ENCODE measurements around the gene GLO1.

The GLO1 gene

DNA sequence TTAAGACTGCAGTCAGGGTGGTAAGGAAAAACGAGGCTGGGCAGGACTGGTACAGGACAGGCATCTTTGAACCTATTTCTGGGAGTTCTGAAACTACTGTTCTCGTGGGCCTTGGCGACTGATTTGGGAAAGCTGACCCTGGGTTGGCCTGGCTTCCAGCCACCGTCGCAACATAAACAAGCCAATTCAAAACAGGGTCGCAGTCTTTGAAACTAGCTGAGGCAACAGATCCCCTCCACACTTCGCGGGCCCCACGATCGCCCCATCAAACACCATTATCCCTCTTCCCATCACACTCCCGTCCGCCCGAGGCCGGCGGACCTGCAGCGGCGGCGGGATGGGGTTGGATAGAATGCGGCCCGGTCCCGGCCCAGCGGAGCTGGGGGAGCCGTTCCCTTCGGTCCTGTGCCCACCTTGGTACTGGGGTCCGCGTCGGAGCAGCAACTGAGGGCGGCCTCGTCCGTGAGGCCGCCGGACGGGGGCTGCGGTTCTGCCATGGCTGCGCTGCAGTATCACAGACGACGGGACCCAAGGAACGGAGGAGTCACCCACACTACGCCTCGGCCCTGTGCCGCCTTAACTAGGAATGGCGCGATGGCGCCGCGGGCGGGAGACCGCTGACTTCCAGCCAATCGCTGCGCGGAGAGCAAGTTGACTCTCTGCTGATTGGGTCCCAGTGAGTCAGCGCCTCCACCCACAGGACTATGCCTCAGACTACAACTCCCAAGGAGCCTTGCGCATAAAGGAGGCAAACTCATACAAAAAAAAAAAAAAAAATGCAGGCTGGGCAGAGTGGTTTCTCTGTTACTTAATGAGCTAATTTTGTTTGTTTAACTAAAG lies at the start of gene GLO1:
Gene GLO1, minus strand, starts transcription at position 588 of the 840 bp plus-strand sequence. Its CDS starts 91 bp downstream, at position 497.
- peak; percentile 89 to 95 (median 92) for DNase-seq

DNA sequence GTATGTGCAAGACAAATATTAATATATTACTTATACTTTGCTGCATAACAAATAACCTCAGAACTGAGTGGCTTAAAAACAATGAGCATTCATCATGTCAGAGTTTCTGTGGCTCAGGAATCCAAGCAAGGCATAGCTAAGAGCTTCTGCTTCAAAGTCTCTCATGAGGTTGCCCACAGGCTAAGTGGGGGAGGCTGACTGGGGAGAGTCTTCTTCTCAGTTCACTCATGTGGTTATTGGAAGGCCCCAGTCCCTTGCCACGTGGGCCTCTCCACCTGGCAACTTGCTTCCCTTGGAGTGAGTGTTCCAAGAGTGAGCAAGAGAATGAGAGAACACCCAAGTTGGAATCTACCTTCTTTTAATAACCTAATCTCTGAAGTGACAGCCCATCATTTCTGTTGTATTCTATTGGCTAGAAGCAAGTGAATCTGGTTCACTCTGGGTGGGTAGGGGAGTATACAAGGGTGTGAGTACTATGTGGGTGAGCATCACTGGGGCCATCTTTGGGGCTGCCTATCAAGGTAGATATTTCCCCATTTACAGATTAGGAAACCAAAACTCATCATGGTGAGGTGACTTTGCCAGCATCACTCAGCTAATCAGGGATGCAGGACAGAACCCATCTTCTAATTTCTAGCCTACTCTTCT lies 48.1 kb upstream of the GLO1 start:
- no peak for DNase-seq

DNA sequence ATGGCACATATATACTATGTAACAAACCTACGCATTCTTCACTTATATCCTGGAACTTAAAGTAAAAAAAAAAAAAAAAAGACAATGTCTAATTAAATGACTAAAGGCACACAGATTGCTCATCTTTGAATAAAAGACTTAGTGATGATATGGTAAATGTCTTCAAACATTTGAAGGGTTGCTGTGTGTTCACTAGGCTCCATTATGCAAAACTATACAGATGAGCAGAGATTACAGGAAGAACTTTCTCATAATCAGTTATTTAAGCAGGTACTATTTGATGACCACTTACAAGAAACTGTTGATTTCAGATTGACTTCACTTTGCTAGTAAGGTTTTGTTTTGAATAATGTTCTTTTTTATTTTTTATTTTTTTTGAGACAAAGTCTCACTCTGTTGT lies 46.5 kb upstream of the GLO1 start:
- DNase-seq: no peak

DNA sequence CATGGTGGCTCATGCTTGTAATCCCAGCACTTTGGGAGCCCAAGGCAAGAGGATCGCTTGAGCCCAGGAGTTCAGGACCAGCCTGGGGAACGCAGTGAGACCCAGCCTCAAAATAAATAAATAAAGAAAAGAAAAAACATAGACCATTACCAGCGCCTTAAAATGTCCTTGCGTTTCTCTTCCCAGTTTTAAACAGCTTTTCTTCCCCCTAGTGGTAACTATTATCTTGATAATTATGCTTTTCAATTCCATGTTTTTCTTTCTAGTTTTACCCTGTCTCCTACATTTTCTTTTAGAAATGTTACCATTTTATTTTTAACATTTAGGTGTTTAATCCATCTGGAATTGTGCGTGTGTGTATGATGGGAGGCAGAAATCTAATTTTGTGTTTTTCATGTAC lies 36.6 kb upstream of the GLO1 start:
- DNase-seq: no peak

DNA sequence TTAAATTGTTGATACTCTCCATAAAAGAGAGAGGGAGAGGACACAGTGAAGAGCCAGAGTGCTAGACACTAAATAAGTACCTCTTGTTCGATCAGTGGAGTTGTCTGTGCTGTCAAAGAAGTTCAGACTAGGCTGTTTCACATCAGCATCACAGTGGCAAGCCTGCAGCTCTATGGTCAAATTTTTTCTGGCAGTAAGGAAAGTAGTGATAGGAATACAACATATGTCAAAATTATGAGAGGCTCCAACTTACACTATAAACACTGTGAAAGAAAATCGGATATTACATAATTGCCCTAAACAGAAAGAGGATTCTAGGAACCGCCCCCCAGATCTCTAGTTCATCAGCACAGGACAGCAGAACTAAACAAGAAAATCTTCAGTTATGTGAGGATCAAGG lies 35.3 kb upstream of the GLO1 start:
- DNase-seq: no peak

DNA sequence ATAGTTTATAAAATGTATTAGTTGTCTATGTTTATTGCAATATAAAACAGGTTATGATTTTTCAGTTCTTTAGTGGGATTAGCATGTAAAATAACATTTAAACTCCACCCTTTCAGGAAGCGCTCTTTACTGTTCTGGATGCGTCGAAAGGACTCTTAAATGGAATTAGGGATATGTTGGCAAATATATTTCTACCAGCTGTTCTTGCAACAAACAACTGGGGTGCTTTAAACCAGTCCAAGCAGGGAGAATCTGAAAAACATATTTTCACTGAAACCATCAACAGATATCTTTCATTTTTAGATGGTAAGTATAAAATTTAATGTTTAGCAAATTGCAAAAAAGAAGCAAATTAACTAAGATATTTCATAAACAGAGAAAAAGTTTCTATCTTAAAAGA lies 34.0 kb upstream of the GLO1 start:
- no peak for DNase-seq

DNA sequence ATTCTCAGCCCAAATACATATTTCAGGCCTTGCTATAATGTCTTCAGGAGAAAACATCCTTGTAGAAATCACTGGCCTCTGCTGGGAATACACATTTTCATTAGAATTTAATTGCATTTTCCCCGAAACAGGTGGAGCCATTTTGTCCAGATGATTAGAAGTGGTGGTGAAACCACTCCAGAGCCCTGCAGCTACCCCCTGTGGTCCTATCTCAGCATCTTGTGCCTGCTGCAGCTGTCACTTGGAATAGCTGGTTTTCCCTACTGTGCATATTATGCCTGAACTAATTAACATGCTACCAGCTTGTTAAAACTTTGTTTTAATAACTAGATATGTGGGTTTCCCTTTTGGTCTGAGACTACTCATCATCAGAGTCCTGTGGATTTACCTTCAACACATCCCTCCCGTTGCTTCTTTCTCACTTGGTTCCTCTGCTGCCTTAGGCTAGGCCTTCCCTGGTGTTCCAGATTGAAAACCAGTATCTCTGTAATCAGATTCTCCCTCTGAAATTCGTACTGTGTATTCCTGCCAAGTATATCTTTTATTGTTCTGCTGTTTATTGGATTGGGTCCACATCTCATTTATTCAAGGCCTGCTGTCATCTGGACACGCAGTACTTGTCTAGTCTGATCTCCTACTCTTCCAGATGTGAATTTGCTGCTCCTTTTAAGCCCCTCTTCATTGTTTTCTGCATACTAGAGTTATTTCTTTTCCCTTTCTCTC lies 27.4 kb upstream of the GLO1 start:
- DNase-seq: no peak

DNA sequence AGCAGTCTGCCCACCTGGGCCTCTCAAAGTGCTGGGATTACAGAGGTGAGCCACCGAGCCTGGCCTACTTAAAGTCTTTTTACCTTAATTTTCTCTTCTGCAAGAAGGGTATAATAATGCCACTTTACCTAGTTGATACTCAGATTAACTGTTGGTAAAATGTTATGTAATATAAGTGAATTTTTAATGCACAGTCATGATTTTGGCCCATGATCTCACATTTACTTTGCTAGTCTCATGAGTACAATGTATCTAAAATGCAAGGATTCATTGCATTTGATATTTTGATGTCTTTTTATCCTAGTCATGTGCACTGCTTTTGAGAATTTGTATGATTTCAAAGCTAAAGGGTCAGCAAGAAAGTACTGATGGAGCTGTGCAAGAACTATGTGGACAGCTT lies 25.3 kb upstream of the GLO1 start:
- no peak for DNase-seq

DNA sequence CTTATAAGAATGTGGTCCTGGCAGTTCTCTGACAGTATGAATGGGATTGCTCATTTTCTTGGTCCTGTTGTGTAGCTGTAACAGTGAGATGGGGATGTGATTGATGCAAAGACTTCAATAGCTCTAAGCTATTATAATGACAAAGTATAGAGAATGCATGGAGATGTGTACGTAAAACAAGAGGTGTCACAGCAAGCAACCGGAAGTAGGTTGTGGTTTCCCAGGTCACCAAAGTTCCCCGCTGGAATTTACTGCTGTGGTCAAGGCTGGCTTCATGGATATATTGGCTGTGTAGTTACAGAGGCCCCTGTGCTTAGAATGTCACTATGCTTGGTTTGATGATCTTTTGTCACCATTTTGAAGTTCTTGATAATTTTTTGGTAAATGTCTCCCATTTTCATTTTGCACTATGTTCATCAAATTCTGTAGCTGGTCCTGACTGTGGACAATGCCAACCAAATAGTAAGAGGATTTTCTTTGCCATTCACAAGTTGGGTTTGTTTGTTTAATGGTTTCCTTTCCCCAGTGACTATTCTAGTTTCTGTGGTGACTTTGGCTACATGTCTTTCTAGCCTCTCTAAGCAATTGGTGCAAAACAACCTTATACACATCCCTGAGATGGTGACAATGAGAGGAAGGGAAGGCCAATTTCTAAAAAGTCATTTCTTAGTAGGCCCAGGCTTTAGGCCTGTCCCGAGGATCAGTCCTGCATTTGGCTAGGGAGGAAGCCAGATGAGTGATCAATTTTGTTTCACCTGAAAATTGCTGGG lies 22.7 kb upstream of the GLO1 start:
- no peak for DNase-seq

DNA sequence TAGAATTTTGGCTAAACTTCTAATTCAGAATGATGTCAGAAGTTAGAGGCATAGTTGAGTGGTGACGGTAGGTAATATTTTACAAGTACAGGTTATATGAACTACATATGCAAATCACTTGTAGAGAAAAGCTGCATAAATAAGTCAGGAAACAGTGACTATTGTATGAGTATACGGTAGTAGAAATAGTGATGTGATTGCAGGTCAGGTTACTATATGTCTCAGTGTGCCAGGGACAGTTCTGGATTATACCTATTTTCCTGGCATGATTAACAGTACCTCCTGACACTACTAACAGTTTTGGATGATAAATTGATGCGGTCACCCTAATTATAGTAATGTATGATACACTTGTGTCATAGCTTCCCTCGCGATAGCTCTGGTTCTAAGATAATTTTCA lies 21.4 kb upstream of the GLO1 start:
- DNase-seq: no peak

DNA sequence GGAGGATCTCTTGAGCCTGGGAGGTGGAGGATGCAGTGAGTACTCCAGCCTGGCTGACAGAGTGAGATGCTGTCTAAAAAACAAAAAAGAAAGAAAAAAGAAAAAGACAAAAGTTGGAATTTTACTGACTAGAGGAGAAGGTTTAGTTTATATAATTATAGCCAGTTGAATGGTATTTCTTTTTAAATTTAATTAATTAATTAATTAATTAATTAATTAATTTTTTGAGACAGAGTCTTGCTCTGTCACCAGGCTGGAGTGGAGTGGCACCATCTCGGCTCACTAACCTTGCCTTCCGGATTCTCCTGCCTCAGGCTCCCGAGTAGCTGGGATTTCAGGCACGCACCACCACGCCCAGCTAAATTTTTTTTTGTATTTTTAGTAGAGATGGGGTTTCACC lies 20.8 kb upstream of the GLO1 start:
- DNase-seq: no peak

DNA sequence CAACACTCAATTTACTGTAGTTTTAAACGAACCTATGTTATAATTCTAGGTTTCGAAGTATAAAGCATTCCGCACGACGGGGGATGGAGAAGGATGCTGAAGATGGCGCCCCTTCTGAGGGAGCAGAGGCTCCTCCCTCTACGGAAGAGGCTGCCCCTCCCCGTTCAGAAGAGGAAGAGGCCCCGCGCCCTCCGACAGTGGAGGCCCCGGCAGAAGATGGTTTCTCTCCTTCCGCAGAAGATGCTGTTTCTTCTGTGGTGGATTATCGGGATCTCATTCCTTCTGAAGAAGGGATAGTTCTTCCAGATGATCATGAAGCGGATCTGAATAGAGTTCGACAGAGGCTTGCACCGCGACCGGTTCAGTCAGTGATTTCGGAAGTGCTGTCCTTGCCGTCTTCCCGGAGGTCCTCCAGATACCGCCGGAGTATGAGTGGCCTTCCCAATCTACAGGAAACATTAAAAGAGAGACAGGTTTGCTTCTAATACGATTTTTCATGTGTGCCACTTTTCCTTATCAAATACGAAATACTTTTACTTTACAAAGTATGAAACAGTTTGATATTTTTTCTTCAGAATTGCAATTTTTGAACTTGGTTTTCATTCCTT lies 19.9 kb upstream of the GLO1 start:
- no peak for DNase-seq

DNA sequence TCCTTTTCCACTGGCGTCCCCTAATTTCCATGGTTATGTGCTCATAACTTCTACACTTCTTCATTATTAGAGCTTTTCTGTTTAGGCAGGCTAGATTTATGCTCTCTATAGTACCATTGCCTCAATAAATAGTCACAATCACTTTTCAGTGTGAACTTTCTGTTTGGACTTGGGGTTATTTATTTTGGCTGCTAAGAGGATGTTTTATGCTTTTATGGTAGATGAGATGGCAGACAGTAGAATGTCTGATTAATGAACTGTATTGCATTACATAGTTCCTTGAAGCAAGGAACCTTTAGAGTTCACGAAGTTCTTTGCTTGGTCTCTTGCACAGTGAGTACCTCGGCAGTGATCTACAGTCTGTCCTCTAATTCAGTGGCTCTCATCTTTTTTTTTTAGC lies 19.1 kb upstream of the GLO1 start:
- DNase-seq: no peak

DNA sequence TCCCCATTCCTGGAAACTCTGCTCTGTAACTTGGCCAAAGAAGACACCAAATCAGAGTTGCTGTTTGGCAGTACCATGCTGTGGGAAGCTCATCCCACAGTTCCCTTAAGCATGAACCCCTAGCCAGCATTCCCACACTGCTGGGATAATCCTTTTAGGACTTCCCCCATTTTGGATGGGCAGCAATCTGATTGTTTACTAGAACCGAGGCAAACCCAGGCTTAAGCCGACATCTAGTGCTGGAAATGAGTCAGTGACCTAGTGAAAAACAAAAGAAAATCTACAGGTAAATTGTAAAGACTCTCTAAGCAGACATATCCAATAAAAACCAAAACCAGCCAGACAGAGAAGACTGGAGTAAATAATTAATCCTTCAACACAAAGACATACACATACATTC lies 17.4 kb upstream of the GLO1 start:
- no peak for DNase-seq

DNA sequence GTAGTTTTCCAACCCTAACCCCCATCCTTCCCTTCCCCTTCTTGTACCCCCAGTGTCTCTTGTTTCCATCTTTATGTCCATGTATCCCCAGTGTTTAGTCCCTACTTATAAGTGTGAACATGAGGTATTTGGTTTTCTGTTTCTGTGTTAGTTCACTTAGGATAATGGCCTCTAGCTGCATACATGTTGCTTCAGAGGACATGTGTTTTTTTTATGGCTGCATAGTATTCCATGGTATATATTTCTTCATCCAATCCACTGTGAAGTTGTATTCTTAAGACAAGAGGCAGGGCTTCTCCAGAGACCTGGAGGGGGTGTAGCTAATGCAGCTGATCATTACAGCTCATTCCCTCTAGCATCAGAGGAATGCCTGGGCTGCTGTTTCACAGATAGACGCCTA lies 16.4 kb upstream of the GLO1 start:
- DNase-seq: no peak

DNA sequence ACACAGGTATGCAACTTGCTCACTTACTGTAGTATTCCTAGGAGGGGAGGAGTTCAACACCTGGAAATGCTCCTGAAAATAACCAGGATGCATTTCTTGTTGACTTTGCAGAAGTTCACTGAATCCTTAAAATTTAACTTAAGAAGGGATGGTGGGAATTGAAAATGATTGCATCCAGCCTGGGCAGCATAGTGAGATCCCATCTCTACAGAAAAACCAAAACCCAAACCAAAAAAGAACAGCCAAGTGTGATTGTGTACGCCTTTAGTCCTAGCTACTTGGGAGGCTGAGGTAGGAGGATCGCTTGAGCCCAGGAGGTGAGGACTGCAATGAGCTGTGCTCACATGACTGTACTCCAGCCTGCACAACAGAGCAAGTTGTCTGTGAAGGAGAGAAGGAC lies 13.9 kb upstream of the GLO1 start:
- no peak for DNase-seq

DNA sequence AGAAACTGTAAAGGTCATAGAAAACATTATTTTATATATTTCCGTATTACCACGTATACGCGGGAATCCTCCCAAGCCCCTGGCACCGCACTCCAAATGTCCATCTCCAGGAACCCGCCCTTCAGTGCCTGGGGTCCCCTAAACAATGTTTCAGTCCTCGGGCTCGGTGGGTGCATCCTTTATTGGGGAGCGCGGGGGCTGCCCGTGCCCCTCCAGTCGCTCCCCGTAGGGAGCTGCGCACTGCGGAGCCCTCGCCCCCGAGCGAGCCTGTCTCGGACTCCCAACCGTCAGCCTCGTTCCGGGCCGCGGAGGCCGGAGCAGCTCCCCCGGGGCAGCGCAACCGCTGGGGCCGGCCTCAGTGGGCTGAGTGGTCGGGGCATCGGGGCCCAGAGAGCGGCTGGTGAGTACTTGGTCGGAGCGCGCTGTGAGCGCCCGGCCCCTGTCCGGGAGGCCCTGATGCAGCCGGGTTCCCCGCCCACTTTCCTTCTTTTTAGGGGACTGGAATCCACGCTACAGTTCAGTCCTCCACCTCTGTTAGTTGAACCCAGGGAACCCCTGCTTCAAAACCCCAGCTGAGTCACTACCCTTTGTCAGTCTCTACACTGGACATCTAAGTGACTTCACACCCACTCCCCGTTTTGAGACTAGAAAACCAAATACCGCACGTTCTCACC lies 12.2 kb upstream of the GLO1 start, which contains the start of gene DNAH8:
Gene DNAH8, plus strand, starts transcription at position 296 of the 674 bp plus-strand sequence. CDS start 7,499 bp downstream, outside the sequence.
- DNase-seq: no peak

DNA sequence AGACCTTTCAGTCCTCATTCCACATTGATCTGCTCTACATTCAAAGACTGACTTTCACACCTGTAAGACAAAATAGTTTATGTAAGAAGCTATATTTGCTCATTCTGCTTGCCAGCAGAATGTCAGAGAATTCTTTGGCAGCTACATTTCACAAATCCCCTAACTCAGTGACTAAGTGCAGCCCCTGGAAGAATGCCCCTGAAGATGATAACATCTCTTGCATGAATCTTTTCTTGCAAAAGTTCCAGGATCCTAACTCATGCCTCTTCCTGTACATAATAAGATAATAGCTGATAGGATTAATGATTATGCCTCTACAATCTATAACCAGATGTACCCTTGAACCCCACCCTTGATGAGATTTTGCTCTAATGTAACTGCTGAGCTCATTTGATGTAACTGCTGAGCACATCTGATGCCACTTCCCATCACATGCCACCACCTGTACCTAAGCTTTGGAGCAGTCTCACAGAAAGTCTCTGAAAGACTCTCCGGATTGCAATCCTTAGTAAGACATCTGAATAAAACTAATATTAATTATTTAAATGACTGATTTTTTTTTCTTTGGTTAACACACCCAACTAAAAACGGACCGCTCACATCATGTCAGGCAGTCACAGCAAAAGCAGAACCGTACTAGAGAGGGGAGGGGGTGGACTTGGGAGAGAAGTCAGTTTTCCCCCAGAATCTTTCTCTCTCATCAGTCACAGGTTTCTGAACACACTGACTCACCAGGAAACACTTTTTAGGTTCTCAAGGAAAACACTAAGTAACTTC lies 11.5 kb upstream of the GLO1 start:
- DNase-seq: no peak

DNA sequence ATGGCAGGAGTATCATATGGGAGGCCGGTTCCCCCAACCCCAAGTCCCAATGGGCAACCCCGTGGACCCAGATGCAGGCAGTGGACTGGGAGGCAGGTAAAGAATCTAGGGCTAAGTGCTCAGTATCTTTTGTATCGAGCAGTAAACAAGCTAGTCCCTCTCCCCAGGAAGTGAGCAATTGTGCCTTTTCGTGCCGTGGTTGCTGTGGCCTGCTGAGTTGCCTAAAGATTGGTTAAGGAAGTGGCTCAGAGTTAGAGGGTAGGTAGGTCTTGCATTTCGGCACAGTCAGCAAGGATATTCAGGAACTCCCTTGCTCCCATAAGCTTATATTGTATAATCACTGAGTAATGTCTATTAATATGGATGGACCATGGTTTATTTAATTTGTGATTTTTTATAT lies 10.9 kb upstream of the GLO1 start:
- DNase-seq: no peak

DNA sequence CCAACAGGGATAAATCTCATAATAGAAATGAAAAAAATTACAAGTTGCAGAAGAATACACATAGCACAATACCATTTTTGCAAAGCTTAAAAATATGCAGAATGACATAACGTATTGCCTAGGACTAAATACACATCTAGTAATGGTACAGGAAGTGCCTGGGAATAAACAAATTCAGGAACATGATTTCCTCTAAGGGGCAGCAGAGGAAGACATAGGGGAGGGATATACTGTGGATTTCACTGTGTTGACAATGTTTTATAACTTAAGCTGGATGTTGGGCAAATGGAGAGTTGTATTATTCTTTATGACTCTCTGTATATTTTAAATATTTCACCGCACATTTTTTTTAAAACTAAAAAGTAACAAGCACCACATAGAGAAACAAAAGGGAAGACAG lies 5.6 kb upstream of the GLO1 start:
- no peak for DNase-seq

DNA sequence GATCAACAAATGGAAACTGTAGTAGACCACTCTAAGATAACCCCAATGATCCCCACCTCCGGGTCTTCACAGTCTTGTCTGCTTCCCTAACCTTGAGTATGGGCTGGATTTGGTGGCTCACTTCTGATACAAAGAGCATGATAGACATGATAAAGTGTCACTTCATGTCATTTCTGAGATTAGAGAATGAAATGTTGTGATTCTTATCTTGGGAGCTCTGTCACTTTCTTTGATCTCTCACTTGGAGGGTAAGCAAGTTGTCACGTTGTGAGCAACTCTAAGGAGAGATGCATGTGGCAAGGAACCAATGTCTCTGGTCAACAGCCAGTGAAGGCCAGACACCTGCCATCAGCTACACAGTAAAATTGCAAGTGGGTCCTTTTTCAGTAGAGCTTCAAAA lies 3.0 kb upstream of the GLO1 start:
- no peak for DNase-seq
